GM12864 (cell line): ENCODE measurements around the gene CELSR2.
"Not testable (repeated sequence)": the region's sequence is repeated elsewhere in the genome, so short reads cannot be mapped to it uniquely, and the experiment has no call there.

Experiments
- DNase-seq: peaks from one replicate; pipeline ENCODE4 v3.0.0-alpha.2; 2011; ENCODE audit warnings: low read depth
- H3K4me3 ChIP-seq: 2 replicates; pipeline ENCODE4 v1.5.1; 2011; ENCODE audit warnings: mild to moderate bottlenecking, low read depth, low read length, control low read depth
- CTCF ChIP-seq: IDR thresholded peaks from 2 replicates; pipeline ENCODE4 v1.5.1; 2011; ENCODE audit warnings: low read depth, mild to moderate bottlenecking, moderate library complexity, low read length, control low read depth, inconsistent platforms; ENCODE audit errors: missing control alignments

Gene CELSR2

GRCh38 chr1:109283748-109284600 is 34.6 kb downstream of the CELSR2 start:
- peak; percentile 36 for DNase-seq
- no peak for TF ChIP-seq CTCF
- peak overlapping the region; percentile 61 for H3K4me3 ChIP-seq

GRCh38 chr1:109286762-109287161 is 37.4 kb downstream of the CELSR2 start:
- not testable (repeated sequence) for DNase-seq, H3K4me3 ChIP-seq

- no peak for TF ChIP-seq CTCF
- H3K4me3 ChIP-seq = no peak overlapping the region
- DNase-seq = no peak
Observed at GRCh38 chr1:109290137-109290536, 40.8 kb downstream of the CELSR2 start.

- no peak for DNase-seq
- TF ChIP-seq CTCF = no peak
- no peak overlapping the region for H3K4me3 ChIP-seq
Observed at GRCh38 chr1:109290998-109291397, 41.7 kb downstream of the CELSR2 start.

GRCh38 chr1:109292364-109292763 is 43.0 kb downstream of the CELSR2 start:
- no peak overlapping the region for H3K4me3 ChIP-seq
- DNase-seq = no peak
- TF ChIP-seq CTCF = no peak

GRCh38 chr1:109293026-109293425 is 43.7 kb downstream of the CELSR2 start:
- no peak for DNase-seq
- H3K4me3 ChIP-seq = no peak overlapping the region
- no peak for TF ChIP-seq CTCF

- no peak overlapping the region for H3K4me3 ChIP-seq
- no peak for DNase-seq
- TF ChIP-seq CTCF = no peak
Observed at GRCh38 chr1:109294481-109294880, 45.1 kb downstream of the CELSR2 start.
